HG03575 (cell line): ENCODE measurements around the gene KCTD3.

Experiments used
- ATAC-seq: cut with Tn5 transposase; IDR thresholded peaks from one replicate; pipeline ENCODE4 v1.9.1; 2021; ENCODE audit not compliant: unreplicated experiment, insufficient number of reproducible peaks, low FRiP score; ENCODE audit errors: extremely low read depth

Gene KCTD3

GRCh38 chr1:215600258-215600792, 33.2 kb downstream of the KCTD3 start:
- no peak for ATAC-seq

- ATAC-seq: no peak
Measured at GRCh38 chr1:215600867-215601266, 33.8 kb downstream of the KCTD3 start.

- ATAC-seq: no peak
Measured at GRCh38 chr1:215601276-215601675, 34.2 kb downstream of the KCTD3 start.

GRCh38 chr1:215603319-215603718, 36.2 kb downstream of the KCTD3 start:
- no peak for ATAC-seq

- no peak for ATAC-seq
Measured at GRCh38 chr1:215605011-215605621, 38.0 kb downstream of the KCTD3 start.

- ATAC-seq: no peak
Measured at GRCh38 chr1:215606036-215606435, 38.9 kb downstream of the KCTD3 start.

- no peak for ATAC-seq
Measured at GRCh38 chr1:215606564-215607168, 39.6 kb downstream of the KCTD3 start.

GRCh38 chr1:215607412-215607811, 40.3 kb downstream of the KCTD3 start:
- ATAC-seq: no peak

GRCh38 chr1:215608646-215609045, 41.5 kb downstream of the KCTD3 start:
- no peak for ATAC-seq

- ATAC-seq: no peak
Measured at GRCh38 chr1:215612391-215612790, 45.3 kb downstream of the KCTD3 start.

- ATAC-seq: no peak
Measured at GRCh38 chr1:215617979-215618378, 50.9 kb downstream of the KCTD3 start.

GRCh38 chr1:215623162-215623561, 56.1 kb downstream of the KCTD3 start:
- no peak for ATAC-seq

- ATAC-seq: no peak
Measured at GRCh38 chr1:215625949-215626348, 58.8 kb downstream of the KCTD3 start.

GRCh38 chr1:215631040-215631439, 63.9 kb downstream of the KCTD3 start:
- no peak for ATAC-seq

- no peak for ATAC-seq
Measured at GRCh38 chr1:215631489-215631888, 64.4 kb downstream of the KCTD3 start.

GRCh38 chr1:215635827-215636226, 68.7 kb downstream of the KCTD3 start:
- ATAC-seq: no peak

GRCh38 chr1:215636258-215636965, 69.3 kb downstream of the KCTD3 start:
- ATAC-seq: no peak

- ATAC-seq: no peak
Measured at GRCh38 chr1:215637041-215637573, 70.0 kb downstream of the KCTD3 start.

GRCh38 chr1:215640429-215641148, 73.5 kb downstream of the KCTD3 start:
- no peak for ATAC-seq
